ENCODE data around the gene DCAF5.
"Not testable (repeated sequence)": the region's sequence is repeated elsewhere in the genome, so short reads cannot be mapped to it uniquely, and the experiment has no call there.

Gene DCAF5

GRCh38 chr14:69068744-69069421 is 84.0 kb downstream of the DCAF5 start:
- no peak for DNase-seq (ENCODE audit: low spot score)

- no peak for DNase-seq (ENCODE audit: low spot score)
Observed at GRCh38 chr14:69066396-69067171, 86.3 kb downstream of the DCAF5 start.

- DNase-seq (ENCODE audit: low spot score) = not testable (repeated sequence)
Observed at GRCh38 chr14:69065934-69066333, 87.0 kb downstream of the DCAF5 start.

- DNase-seq (ENCODE audit: low spot score) = no peak
Observed at GRCh38 chr14:69064596-69064995, 88.3 kb downstream of the DCAF5 start.

GRCh38 chr14:69059658-69060623 is 93.0 kb downstream of the DCAF5 start:
- DNase-seq (ENCODE audit: low spot score) = no peak

- no peak for DNase-seq (ENCODE audit: low spot score)
Observed at GRCh38 chr14:69055999-69056788, 96.7 kb downstream of the DCAF5 start.

- no peak for DNase-seq (ENCODE audit: low spot score)
Observed at GRCh38 chr14:69055125-69055524, 97.8 kb downstream of the DCAF5 start.

- DNase-seq (ENCODE audit: low spot score) = no peak
Observed at GRCh38 chr14:69054030-69054429, 98.9 kb downstream of the DCAF5 start.

- no peak for DNase-seq (ENCODE audit: low spot score)
Observed at GRCh38 chr14:69052181-69052601, 100.7 kb downstream of the DCAF5 start.

- DNase-seq (ENCODE audit: low spot score) = no peak
Observed at GRCh38 chr14:69050240-69051184, 102.4 kb downstream of the DCAF5 start.

GRCh38 chr14:69049675-69050074 is 103.2 kb downstream of the DCAF5 start:
- no peak for DNase-seq (ENCODE audit: low spot score)

GRCh38 chr14:69048456-69048855 is 104.5 kb downstream of the DCAF5 start:
- no peak for DNase-seq (ENCODE audit: low spot score)

- no peak for DNase-seq (ENCODE audit: low spot score)
Observed at GRCh38 chr14:69047255-69047654, 105.7 kb downstream of the DCAF5 start.

- DNase-seq (ENCODE audit: low spot score) = no peak
Observed at GRCh38 chr14:69046476-69046860, 106.5 kb downstream of the DCAF5 start.

- DNase-seq (ENCODE audit: low spot score) = no peak
Observed at GRCh38 chr14:69045857-69046475, 107.0 kb downstream of the DCAF5 start.

- no peak for DNase-seq (ENCODE audit: low spot score)
Observed at GRCh38 chr14:69044965-69045555, 107.9 kb downstream of the DCAF5 start.

GRCh38 chr14:69044296-69044695 is 108.6 kb downstream of the DCAF5 start:
- no peak for DNase-seq (ENCODE audit: low spot score)

- no peak for DNase-seq (ENCODE audit: low spot score)
Observed at GRCh38 chr14:69043596-69044260, 109.2 kb downstream of the DCAF5 start.
